Keratinocyte (primary cell): ENCODE measurements around the gene TESK1. TPM values are rescaled to one million over a fixed set of nuclear protein-coding genes. Genes with fewer than 3 reads are reported as not detected.

Experiments used
- DNase-seq: peaks from one replicate; pipeline ENCODE4 v3.0.0-alpha.2; 2011; ENCODE audit warnings: low read depth, missing footprints, low spot score
- FAIRE-seq: peaks from 2 replicates; lab custom pipeline; 2011; peaks lifted over from hg19 to GRCh38; lab: Jason Lieb, UNC
- H2AFZ ChIP-seq: 2 replicates; pipeline ENCODE4 v1.6.0; 2012; ENCODE audit warnings: low read length, control low read depth, inconsistent platforms; ENCODE audit not compliant: control insufficient read depth
- H3K27ac ChIP-seq: 2 replicates; pipeline ENCODE4 v1.5.1; 2011; ENCODE audit warnings: low read length; ENCODE audit not compliant: control insufficient read depth, insufficient read depth
- H3K27me3 ChIP-seq: 3 replicates; pipeline ENCODE4 v1.6.0; 2011; ENCODE audit warnings: low read length; ENCODE audit not compliant: control insufficient read depth, insufficient read depth; ENCODE audit errors: extremely low read depth
- H3K36me3 ChIP-seq, 2 experiments: 2 replicates in 1 of 2; 3 replicates in 1 of 2; pipeline ENCODE4 v1.5.1; 2011; ENCODE audit warnings: low read length in 2 of 2, mild to moderate bottlenecking in 1 of 2; ENCODE audit not compliant: control insufficient read depth in 2 of 2, insufficient read depth in 2 of 2; ENCODE audit errors: extremely low read depth in 1 of 2
- H3K4me1 ChIP-seq: 3 replicates; pipeline ENCODE4 v1.5.1; 2011; ENCODE audit warnings: low read length; ENCODE audit not compliant: control insufficient read depth, insufficient read depth; ENCODE audit errors: extremely low read depth
- H3K4me2 ChIP-seq: 3 replicates; pipeline ENCODE4 v1.6.0; 2011; ENCODE audit warnings: low read depth, low read length; ENCODE audit not compliant: control insufficient read depth, insufficient read depth; ENCODE audit errors: extremely low read depth
- H3K4me3 ChIP-seq, 3 experiments: fragments of 200-600 bp in 1 of 3; sonication (generic) in 1 of 3; 2 replicates in 2 of 3; 3 replicates in 1 of 3; pipeline ENCODE4 v1.5.1; 2011 to 2016; ENCODE audit warnings: low read length in 3 of 3, mild to moderate bottlenecking in 3 of 3, control low read depth in 2 of 3, inconsistent platforms in 1 of 3, low read depth in 1 of 3, mixed read lengths in 1 of 3, mixed run types in 1 of 3, moderate library complexity in 1 of 3; ENCODE audit not compliant: control insufficient read depth in 2 of 3, insufficient read depth in 2 of 3; ENCODE audit errors: extremely low read depth in 1 of 3
- H3K79me2 ChIP-seq: 2 replicates; pipeline ENCODE4 v1.6.0; 2012; ENCODE audit warnings: low read length; ENCODE audit not compliant: control insufficient read depth, insufficient read depth
- H3K9ac ChIP-seq: 3 replicates; pipeline ENCODE4 v1.6.0; 2011; ENCODE audit warnings: low read length; ENCODE audit not compliant: control insufficient read depth, insufficient read depth; ENCODE audit errors: extremely low read depth
- H3K9me1 ChIP-seq: 3 replicates; pipeline ENCODE4 v1.6.0; 2011; ENCODE audit warnings: low read length; ENCODE audit not compliant: control insufficient read depth, insufficient read depth; ENCODE audit errors: extremely low read depth
- H3K9me3 ChIP-seq: 2 replicates; pipeline ENCODE4 v1.5.1; 2012; ENCODE audit warnings: low read depth, low read length; ENCODE audit not compliant: control insufficient read depth
- H4K20me1 ChIP-seq: 3 replicates; pipeline ENCODE4 v1.6.0; 2011; ENCODE audit warnings: low read length; ENCODE audit not compliant: control insufficient read depth, insufficient read depth; ENCODE audit errors: extremely low read depth
- EZH2 ChIP-seq: IDR thresholded peaks from one replicate; pipeline ENCODE4 v1.6.1; 2012; ENCODE audit warnings: inconsistent platforms, mild to moderate bottlenecking, low read length, moderate library complexity
- dilution Hi-C: fragments of 300-500 bp; cut with MboI; formaldehyde crosslinking; loops from one replicate; pipeline ENCODE4 v1.7.0; 2020; ENCODE audit warnings: low sequenced_read_pairs; ENCODE audit not compliant: extremely low pct_ligation_motif_present
- polyA plus RNA-seq, 5 experiments: library from polyadenylated mRNA; depleted of rRNA in 3 of 5; stranded (reverse) in 3 of 5; stranded (forward) in 1 of 5; unstranded in 1 of 5; fragments of >200 nt; gene quantifications; 1 replicate in 1 of 5; 2 replicates in 3 of 5; 3 replicates in 1 of 5; pipeline versions ENCODE4 v1.2.1 to v1.2.3, GENCODE V29; 2011 to 2012; ENCODE audit warnings: missing spikeins in 2 of 5, low read depth in 1 of 5, low replicate concordance in 1 of 5
- TF ChIP-seq, protein P1 (sequence below), 3 experiments: IDR thresholded peaks in 1 of 3; conservative IDR thresholded peaks in 1 of 3; optimal IDR thresholded peaks in 1 of 3; 2 replicates in 2 of 3; 3 replicates in 1 of 3; pipeline versions ENCODE3 to v1.5.1; 2011; ENCODE audit warnings: low read length in 3 of 3, mild to moderate bottlenecking in 3 of 3, moderate library complexity in 2 of 3, control low read depth in 1 of 3, inconsistent platforms in 1 of 3; ENCODE audit not compliant: insufficient read depth in 2 of 3; ENCODE audit errors: extremely low read depth in 1 of 3

The TESK1 gene
- polyA plus RNA-seq, 1 donor (not counting 4 experiments of a cell fraction or from before 2014, with no cell fraction given) = 11.2 TPM

GRCh38 chr9:35609001-35609819, 4.1 kb downstream of the TESK1 start:
- Histone ChIP-seq H3K79me2 (peaks cover 9% of the 10 kb centered on the region), H3K36me3 (peaks cover 9 to 25% of the 10 kb centered on the region in 2 experiments), H4K20me1 (no peaks in the 10 kb centered on the region), H3K4me1 (peaks cover 11% of the 10 kb centered on the region), H3K9me1 (no peaks in the 10 kb centered on the region), H3K27me3 (no peaks in the 10 kb centered on the region), H3K4me3 (no peak overlapping the region), H2AFZ (no peak overlapping the region), H3K9me3 (no peaks in the 10 kb centered on the region), H3K9ac (no peak overlapping the region), H3K27ac (no peak overlapping the region), H3K4me2 (no peak overlapping the region)
- FAIRE-seq (no peak), DNase-seq (no peak)
- dilution Hi-C loops = no loop called here
- TF ChIP-seq, protein P1, sequence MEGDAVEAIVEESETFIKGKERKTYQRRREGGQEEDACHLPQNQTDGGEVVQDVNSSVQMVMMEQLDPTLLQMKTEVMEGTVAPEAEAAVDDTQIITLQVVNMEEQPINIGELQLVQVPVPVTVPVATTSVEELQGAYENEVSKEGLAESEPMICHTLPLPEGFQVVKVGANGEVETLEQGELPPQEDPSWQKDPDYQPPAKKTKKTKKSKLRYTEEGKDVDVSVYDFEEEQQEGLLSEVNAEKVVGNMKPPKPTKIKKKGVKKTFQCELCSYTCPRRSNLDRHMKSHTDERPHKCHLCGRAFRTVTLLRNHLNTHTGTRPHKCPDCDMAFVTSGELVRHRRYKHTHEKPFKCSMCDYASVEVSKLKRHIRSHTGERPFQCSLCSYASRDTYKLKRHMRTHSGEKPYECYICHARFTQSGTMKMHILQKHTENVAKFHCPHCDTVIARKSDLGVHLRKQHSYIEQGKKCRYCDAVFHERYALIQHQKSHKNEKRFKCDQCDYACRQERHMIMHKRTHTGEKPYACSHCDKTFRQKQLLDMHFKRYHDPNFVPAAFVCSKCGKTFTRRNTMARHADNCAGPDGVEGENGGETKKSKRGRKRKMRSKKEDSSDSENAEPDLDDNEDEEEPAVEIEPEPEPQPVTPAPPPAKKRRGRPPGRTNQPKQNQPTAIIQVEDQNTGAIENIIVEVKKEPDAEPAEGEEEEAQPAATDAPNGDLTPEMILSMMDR (optimal IDR thresholded peaks at IDR 0.05 in 1 of 3, IDR thresholded peaks at IDR 0.05 in 1 of 3, conservative IDR thresholded peaks at IDR 0.05 in 1 of 3; ENCODE audit: extremely low read depth in 1 of 3, insufficient read depth in 2 of 3, low read length in 3 of 3) = no peak
- TF ChIP-seq EZH2 = no peak

- no peak overlapping the region for H3K4me3 ChIP-seq
- dilution Hi-C loops = no loop called here
- peaks cover 9% of the 10 kb centered on the region for H3K79me2 ChIP-seq
- no peak for DNase-seq
- H3K9ac ChIP-seq = no peak overlapping the region
- TF ChIP-seq EZH2 = no peak
- TF ChIP-seq, protein P1 (optimal IDR thresholded peaks at IDR 0.05 in 1 of 3, IDR thresholded peaks at IDR 0.05 in 1 of 3, conservative IDR thresholded peaks at IDR 0.05 in 1 of 3; ENCODE audit: extremely low read depth in 1 of 3, insufficient read depth in 2 of 3, low read length in 3 of 3) = no peak
- no peaks in the 10 kb centered on the region for H3K9me3 ChIP-seq
- H2AFZ ChIP-seq = no peak overlapping the region
- H3K4me1 ChIP-seq = peaks cover 6% of the 10 kb centered on the region
- H3K9me1 ChIP-seq = no peaks in the 10 kb centered on the region
- H3K27me3 ChIP-seq = no peaks in the 10 kb centered on the region
- no peak for FAIRE-seq
- H3K4me2 ChIP-seq = no peak overlapping the region
- no peak overlapping the region for H3K27ac ChIP-seq
- H4K20me1 ChIP-seq = no peaks in the 10 kb centered on the region
- peaks cover 9 to 25% of the 10 kb centered on the region in 2 experiments for H3K36me3 ChIP-seq
These were observed 4.7 kb downstream of the TESK1 start for GRCh38 chr9:35609820-35610163.
